AG09309 (cell line): ENCODE data around the gene PLCH1.

ENCODE experiments used
- DNase-seq: peaks from one replicate; pipeline ENCODE4 v3.0.0-alpha.2; 2010; ENCODE audit warnings: low read depth
- H3K4me3 ChIP-seq: 2 replicates; pipeline ENCODE4 v1.5.1; 2011; ENCODE audit warnings: mild to moderate bottlenecking, low read depth, low read length, moderate library complexity; ENCODE audit not compliant: control insufficient read depth
- CTCF ChIP-seq: IDR thresholded peaks from 2 replicates; pipeline ENCODE4 v1.5.1; 2011; ENCODE audit warnings: mild to moderate bottlenecking, low read depth, low read length, inconsistent platforms; ENCODE audit not compliant: insufficient read depth, control insufficient read depth; ENCODE audit errors: missing control alignments

PLCH1 gene

GRCh38 chr3:155420881-155421486 lies 323.9 kb downstream of the PLCH1 start:
- no peak for DNase-seq
- no peak overlapping the region for H3K4me3 ChIP-seq
- TF ChIP-seq CTCF = no peak

- no peak for TF ChIP-seq CTCF
- no peak overlapping the region for H3K4me3 ChIP-seq
- DNase-seq = no peak
Measured at GRCh38 chr3:155420406-155420805, 324.5 kb downstream of the PLCH1 start.

- DNase-seq = no peak
- no peak for TF ChIP-seq CTCF
- no peak overlapping the region for H3K4me3 ChIP-seq
Measured at GRCh38 chr3:155418407-155418806, 326.5 kb downstream of the PLCH1 start.

GRCh38 chr3:155417119-155417517 lies 327.8 kb downstream of the PLCH1 start:
- no peak for DNase-seq

GRCh38 chr3:155416500-155417118 lies 328.3 kb downstream of the PLCH1 start:
- no peak for DNase-seq
- no peak for TF ChIP-seq CTCF
- H3K4me3 ChIP-seq = no peak overlapping the region

More at GRCh38 chr3:155417119-155417517, 327.8 kb downstream of the PLCH1 start:
- H3K4me3 ChIP-seq = no peak overlapping the region
- TF ChIP-seq CTCF = no peak

- DNase-seq = no peak
Measured at GRCh38 chr3:155412904-155413303, 332.0 kb downstream of the PLCH1 start.

More at GRCh38 chr3:155412904-155413303, 332.0 kb downstream of the PLCH1 start:
- TF ChIP-seq CTCF = no peak
- H3K4me3 ChIP-seq = no peak overlapping the region
